GM18508 (cell line): ENCODE data around the gene CES3.
"Not testable (repeated sequence)": the region's sequence is repeated elsewhere in the genome, so short reads cannot be mapped to it uniquely, and the experiment has no call there.

Experiments
- ATAC-seq: cut with Tn5 transposase; IDR thresholded peaks from one replicate; pipeline ENCODE4 v1.9.1; 2021; ENCODE audit warnings: moderate number of reproducible peaks; ENCODE audit not compliant: insufficient read depth, unreplicated experiment

CES3 gene

GRCh38 chr16:66960270-66960669, 796 bp upstream of the CES3 start:
- ATAC-seq, result no peak

GRCh38 chr16:66961914-66962313, 848 bp downstream of the CES3 start:
- ATAC-seq, result no peak

GRCh38 chr16:66964049-66964448, 3.0 kb downstream of the CES3 start:
- no peak for ATAC-seq

- no peak for ATAC-seq
These were observed 7.8 kb downstream of the CES3 start for GRCh38 chr16:66968847-66969246.

- no peak for ATAC-seq
These were observed 10.0 kb downstream of the CES3 start for GRCh38 chr16:66970775-66971720.

GRCh38 chr16:66972983-66973382, 11.9 kb downstream of the CES3 start:
- ATAC-seq, result no peak

GRCh38 chr16:66973716-66974115, 12.7 kb downstream of the CES3 start:
- ATAC-seq, result no peak

GRCh38 chr16:66974156-66974931, 13.3 kb downstream of the CES3 start:
- ATAC-seq, result not testable (repeated sequence)

GRCh38 chr16:66974932-66975246, 13.8 kb downstream of the CES3 start:
- not testable (repeated sequence) for ATAC-seq

- ATAC-seq, result no peak
These were observed 14.3 kb downstream of the CES3 start for GRCh38 chr16:66975302-66975893.

- ATAC-seq, result no peak
These were observed 15.7 kb downstream of the CES3 start for GRCh38 chr16:66976746-66977145.

GRCh38 chr16:66977341-66978113, 16.5 kb downstream of the CES3 start:
- no peak for ATAC-seq

- no peak for ATAC-seq
These were observed 18.1 kb downstream of the CES3 start for GRCh38 chr16:66979011-66979717.

GRCh38 chr16:66983033-66983432, 22.0 kb downstream of the CES3 start:
- ATAC-seq, result no peak

- no peak for ATAC-seq
These were observed 23.8 kb downstream of the CES3 start for GRCh38 chr16:66984892-66985311.

GRCh38 chr16:66986559-66986958, 25.5 kb downstream of the CES3 start:
- ATAC-seq, result no peak

GRCh38 chr16:66988197-66988788, 27.2 kb downstream of the CES3 start, which contains the start of gene CES4A:
Gene CES4A, plus strand, starts transcription at chr16:66988589. Its CDS starts 184 bp downstream, at chr16:66988773.
- ATAC-seq, result no peak

GRCh38 chr16:66991545-66992077, 30.5 kb downstream of the CES3 start:
- no peak for ATAC-seq

- ATAC-seq, result not testable (repeated sequence)
These were observed 32.5 kb downstream of the CES3 start for GRCh38 chr16:66993558-66993957.
